GM18909 (cell line): ENCODE data around the gene MAN2B1.
"Not testable (repeated sequence)": the region's sequence is repeated elsewhere in the genome, so short reads cannot be mapped to it uniquely, and the experiment has no call there.

Source experiments
- ATAC-seq: cut with Tn5 transposase; IDR thresholded peaks from one replicate; pipeline ENCODE4 v1.9.1; 2021; ENCODE audit warnings: mild to moderate bottlenecking; ENCODE audit not compliant: unreplicated experiment, poor library complexity

The MAN2B1 gene

DNA sequence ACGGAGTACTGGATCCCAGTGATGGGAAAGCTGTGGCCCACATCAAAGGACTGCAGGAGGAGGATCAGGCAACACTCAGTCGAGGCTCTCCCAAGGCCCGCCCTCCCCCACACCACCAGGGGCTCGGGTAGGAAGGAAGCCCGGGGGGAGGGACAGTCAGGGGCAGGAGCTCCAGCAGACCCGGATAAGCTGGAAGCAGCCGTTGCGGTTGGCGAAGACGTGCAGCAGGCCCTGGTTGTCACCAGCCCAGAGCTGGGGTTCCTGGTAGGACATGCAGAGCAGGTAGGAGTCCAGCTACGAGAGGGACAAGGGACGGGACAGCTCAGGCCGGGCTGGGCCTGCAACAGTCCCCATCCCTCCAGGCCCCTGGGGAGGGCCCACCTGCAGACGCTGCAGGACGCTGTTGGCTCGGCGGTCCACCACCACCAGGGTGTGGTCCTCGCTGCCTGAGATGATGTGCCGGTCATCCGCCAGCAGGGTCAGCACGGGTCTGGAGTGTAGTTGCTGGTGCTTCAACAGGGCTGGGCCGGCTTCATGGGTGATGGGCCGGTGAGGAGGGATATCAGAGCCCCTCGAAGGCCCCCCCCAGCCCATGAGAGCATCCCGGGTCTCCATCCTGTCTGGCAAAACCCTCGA lies 23.2 kb upstream of the MAN2B1 start:
- ATAC-seq = no peak

- ATAC-seq = no peak
Measured at GRCh38 chr19:12689012-12689411, 22.5 kb upstream of the MAN2B1 start.

GRCh38 chr19:12687496-12688196 lies 21.1 kb upstream of the MAN2B1 start, which contains the start of gene GNG14:
TSS of gene GNG14 (plus strand) at chr19:12687998. CDS start at chr19:12688049, 51 bp downstream.
- ATAC-seq = no peak

- ATAC-seq = no peak
Measured at GRCh38 chr19:12685831-12686230, 19.3 kb upstream of the MAN2B1 start.

GRCh38 chr19:12681074-12681987 lies 14.8 kb upstream of the MAN2B1 start, which contains the start of gene DHPS:
TSS of gene DHPS (minus strand) at chr19:12681880. CDS start at chr19:12681766, 114 bp downstream.
- ATAC-seq = peak; percentile 73

DNA sequence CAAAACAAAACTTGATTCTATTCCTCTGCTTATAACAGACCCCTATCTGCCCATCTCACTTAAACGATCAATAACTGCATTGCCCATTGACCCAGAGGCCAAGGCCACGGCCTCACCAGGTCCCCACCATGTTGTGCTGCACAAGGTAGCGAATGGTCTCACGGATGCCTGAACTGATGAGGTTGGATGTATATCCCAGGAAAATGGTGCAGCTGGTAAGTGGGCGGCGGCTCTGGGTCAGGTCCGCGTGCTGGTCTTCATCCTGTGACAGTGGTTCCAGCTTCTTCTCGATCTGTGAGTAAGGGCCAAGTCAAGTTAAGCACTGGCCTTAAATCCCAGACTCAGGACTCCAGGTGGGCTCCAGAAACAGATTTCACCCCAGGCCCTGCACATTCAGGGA lies 13.5 kb upstream of the MAN2B1 start:
- ATAC-seq = no peak

- not testable (repeated sequence) for ATAC-seq
Measured at GRCh38 chr19:12678039-12678438, 11.5 kb upstream of the MAN2B1 start.

GRCh38 chr19:12676928-12677327 lies 10.4 kb upstream of the MAN2B1 start:
- no peak for ATAC-seq

GRCh38 chr19:12676384-12676792 lies 9.8 kb upstream of the MAN2B1 start:
- ATAC-seq = no peak

GRCh38 chr19:12675940-12676339 lies 9.4 kb upstream of the MAN2B1 start:
- ATAC-seq = no peak

DNA sequence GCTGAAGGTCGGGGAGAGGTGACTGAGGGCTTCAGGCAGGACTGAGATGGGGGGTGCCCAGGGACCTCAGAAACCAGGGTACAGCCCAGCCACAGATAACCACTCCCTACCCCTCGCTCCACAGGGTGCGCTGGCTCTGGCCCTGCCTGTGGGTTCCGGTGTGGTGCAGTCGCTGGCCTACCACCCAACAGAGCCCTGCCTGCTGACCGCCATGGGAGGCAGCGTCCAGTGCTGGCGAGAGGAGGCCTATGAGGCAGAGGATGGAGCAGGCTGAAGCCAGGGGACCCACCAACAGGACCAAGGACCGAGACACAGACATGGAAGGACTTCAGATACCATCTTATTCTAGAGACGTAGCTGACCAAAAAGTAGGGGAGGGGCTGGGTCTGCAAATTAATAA lies 8.9 kb upstream of the MAN2B1 start:
- no peak for ATAC-seq

GRCh38 chr19:12672744-12673143 lies 6.2 kb upstream of the MAN2B1 start:
- no peak for ATAC-seq

- no peak for ATAC-seq
Measured at GRCh38 chr19:12670159-12670928, 3.8 kb upstream of the MAN2B1 start.

DNA sequence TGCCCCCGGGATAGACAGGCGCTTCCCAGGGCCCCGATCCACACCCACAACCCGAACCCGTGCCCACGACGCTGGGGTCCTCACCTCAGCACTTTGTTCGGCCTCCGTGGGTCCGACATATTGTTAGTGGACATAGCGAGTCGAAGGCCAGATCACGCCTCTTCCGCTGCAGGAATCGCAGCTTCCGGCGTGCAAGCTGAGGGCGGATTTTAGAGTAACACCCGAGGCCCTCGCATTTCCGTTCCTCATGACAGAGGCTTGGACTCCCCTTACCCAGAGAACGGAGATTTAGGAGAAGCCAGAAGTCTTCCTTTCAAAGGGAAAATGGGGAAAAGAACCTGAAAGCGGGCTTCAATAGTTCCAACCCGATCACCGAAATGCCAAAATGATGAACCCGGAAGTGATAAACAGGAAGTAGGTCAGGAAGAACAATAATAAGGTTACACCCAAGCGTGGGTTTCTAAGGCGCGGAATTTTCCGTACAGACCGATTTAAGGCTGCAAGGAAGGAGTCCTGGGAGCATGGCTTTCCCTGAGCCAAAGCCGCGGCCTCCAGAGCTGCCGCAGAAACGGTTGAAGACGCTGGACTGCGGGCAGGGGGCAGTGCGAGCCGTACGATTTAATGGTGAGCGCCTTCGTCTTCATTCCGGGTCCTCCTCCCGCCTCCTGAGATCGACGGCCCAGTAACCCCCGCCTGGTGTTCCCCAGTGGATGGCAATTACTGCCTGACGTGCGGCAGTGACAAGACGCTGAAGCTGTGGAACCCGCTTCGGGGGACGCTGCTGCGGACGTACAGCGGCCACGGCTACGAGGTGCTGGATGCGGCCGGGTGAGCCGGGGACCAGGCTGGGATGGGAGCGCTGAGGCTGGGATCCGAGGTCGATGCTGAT lies 3.0 kb upstream of the MAN2B1 start:
- ATAC-seq = no peak

DNA sequence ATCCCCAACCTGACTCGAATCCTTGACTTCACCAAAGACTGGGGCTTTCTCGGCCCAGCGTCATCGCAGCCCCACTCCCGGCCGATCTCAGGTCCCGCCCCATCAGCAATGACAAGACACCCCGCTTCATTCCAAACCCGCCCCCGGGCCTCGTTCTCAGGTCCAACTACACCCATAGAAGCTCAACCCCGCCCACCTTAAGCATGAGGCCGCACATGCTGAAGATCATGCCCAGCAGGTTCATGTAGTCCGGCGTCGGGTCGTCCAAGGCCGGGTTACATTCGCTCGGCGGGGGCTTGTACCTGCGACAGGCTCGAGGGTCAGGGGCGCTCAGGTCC lies 2.4 kb upstream of the MAN2B1 start:
- ATAC-seq = no peak

DNA sequence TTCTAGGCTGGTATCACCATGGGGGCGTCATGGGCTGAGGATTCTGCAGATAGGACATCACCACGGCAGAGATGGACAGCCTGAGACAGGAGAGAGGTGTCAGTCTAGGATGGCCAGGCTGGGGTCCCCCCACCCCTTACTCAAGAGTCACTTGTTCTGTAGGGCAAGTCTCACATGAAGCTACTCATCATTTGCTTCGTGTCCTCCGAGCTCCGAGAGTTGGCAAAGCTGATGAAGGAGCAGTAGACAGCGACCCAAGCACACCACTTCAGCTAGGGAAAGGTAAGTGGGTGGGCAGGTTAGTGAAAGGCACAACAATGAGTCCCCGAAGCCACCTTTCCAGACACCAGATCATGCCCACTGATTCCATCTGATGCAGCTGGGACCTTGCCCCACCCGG lies 1.8 kb upstream of the MAN2B1 start:
- no peak for ATAC-seq

DNA sequence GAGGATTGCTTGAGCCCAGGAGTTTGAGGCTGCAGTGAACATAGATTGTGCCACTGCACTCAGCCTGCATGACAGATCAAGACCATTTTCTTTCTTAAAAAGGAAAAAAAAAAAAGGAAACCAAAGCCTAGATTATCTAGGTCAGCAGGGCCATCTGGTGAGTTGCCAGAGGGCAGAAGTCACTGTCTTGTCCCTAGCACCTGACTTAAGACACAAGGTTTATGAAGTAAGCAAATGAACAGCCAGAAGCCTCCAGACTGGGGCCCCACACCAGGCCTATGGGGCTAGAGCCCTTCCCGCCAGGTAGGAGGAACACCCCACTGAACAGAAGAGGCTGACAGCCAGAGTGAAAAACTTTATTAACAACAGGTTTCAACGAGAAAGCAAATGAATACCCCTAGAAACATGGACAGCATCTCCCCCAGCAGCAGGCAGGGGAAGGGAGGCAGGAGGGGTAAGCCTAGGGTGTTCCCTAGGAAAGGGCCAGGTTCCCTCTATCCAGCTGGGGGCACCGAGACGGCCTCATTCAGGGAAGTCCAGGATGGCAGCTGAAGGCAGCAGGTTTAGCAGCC lies 1.3 kb upstream of the MAN2B1 start:
- no peak for ATAC-seq

GRCh38 chr19:12665671-12666264 lies 774 bp downstream of the MAN2B1 start:
- ATAC-seq = no peak

DNA sequence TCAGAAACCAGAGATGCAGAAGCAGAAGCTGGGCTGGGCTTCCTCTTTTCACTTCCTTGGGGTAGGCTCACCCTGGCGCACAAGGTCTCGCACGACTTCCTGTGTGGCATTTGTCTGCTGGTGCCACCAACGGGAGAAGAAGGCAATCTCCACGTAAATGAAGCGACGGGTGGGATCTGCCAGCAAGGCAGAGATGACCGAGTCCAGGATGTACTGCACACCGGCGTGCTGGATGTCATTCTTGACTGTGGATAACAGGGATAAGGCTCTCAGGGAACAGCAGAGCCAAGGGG lies 1.3 kb downstream of the MAN2B1 start:
- no peak for ATAC-seq
